ENCODE measurements around the gene GPATCH3.
"Not testable (repeated sequence)": the region's sequence is repeated elsewhere in the genome, so short reads cannot be mapped to it uniquely, and the experiment has no call there.

The GPATCH3 gene

GRCh38 chr1:26913389-26913753, 13.1 kb upstream of the GPATCH3 start:
- no peak for DNase-seq

GRCh38 chr1:26912147-26912490, 11.9 kb upstream of the GPATCH3 start:
- DNase-seq: no peak

- no peak for DNase-seq
Measured at GRCh38 chr1:26911399-26912146, 11.3 kb upstream of the GPATCH3 start.

GRCh38 chr1:26910343-26911160, 10.3 kb upstream of the GPATCH3 start:
- DNase-seq: no peak

- DNase-seq: no peak
Measured at GRCh38 chr1:26909951-26910342, 9.7 kb upstream of the GPATCH3 start.

- no peak for DNase-seq
Measured at GRCh38 chr1:26907071-26907917, 7.0 kb upstream of the GPATCH3 start.

GRCh38 chr1:26900815-26901511, 696 bp upstream of the GPATCH3 start:
- DNase-seq: no peak

GRCh38 chr1:26897351-26897750, 2.9 kb downstream of the GPATCH3 start:
- DNase-seq: no peak

- DNase-seq: no peak
Measured at GRCh38 chr1:26894263-26894662, 6.0 kb downstream of the GPATCH3 start.

- DNase-seq: no peak
Measured at GRCh38 chr1:26890467-26890796, 9.8 kb downstream of the GPATCH3 start.

- peak; percentile 47 to 64 (median 58) for DNase-seq
Measured at GRCh38 chr1:26889551-26890466, 10.5 kb downstream of the GPATCH3 start, which contains the start of gene GPN2. Gene GPN2, minus strand, starts transcription at chr1:26890283. Its CDS starts 187 bp downstream, at chr1:26890096.

- DNase-seq: no peak
Measured at GRCh38 chr1:26888231-26888630, 12.0 kb downstream of the GPATCH3 start.

GRCh38 chr1:26887125-26887524, 13.1 kb downstream of the GPATCH3 start:
- no peak for DNase-seq

GRCh38 chr1:26882696-26883463, 17.4 kb downstream of the GPATCH3 start:
- DNase-seq: no peak

GRCh38 chr1:26881611-26882010, 18.7 kb downstream of the GPATCH3 start:
- DNase-seq: not testable (repeated sequence)

- no peak for DNase-seq
Measured at GRCh38 chr1:26879793-26880192, 20.5 kb downstream of the GPATCH3 start.

- DNase-seq: no peak
Measured at GRCh38 chr1:26877326-26877725, 22.9 kb downstream of the GPATCH3 start.

GRCh38 chr1:26874896-26875295, 25.4 kb downstream of the GPATCH3 start:
- DNase-seq: no peak

GRCh38 chr1:26873097-26873496, 27.2 kb downstream of the GPATCH3 start:
- DNase-seq: not testable (repeated sequence)

GRCh38 chr1:26864610-26865480, 35.4 kb downstream of the GPATCH3 start:
- DNase-seq: peak; percentile 87 to 90 (median 89)
